A673 (cell line): Measurements from ENCODE around the gene LBHD2.
A peak's percentile ranks its signal among the peaks of the same experiment; 100 is the strongest.

Experiments used
- EZH2 ChIP-seq: fragments of 200-600 bp; sonication (generic); IDR thresholded peaks from 2 replicates; pipeline ENCODE4 v1.6.1; 2017; ENCODE audit warnings: borderline replicate concordance, low read depth, mild to moderate bottlenecking, mixed read lengths, antibody characterized with exemption, low read length; ENCODE audit not compliant: poor library complexity, severe bottlenecking
- TF ChIP-seq, protein P1 (sequence below): fragments of 300-800, 200-600 bp; sonication (generic); conservative IDR thresholded peaks from 2 replicates; pipeline ENCODE4 v1.5.1; 2017; ENCODE audit warnings: low read depth, mild to moderate bottlenecking, antibody characterized with exemption, low read length, moderate library complexity, mixed read lengths

DNA sequence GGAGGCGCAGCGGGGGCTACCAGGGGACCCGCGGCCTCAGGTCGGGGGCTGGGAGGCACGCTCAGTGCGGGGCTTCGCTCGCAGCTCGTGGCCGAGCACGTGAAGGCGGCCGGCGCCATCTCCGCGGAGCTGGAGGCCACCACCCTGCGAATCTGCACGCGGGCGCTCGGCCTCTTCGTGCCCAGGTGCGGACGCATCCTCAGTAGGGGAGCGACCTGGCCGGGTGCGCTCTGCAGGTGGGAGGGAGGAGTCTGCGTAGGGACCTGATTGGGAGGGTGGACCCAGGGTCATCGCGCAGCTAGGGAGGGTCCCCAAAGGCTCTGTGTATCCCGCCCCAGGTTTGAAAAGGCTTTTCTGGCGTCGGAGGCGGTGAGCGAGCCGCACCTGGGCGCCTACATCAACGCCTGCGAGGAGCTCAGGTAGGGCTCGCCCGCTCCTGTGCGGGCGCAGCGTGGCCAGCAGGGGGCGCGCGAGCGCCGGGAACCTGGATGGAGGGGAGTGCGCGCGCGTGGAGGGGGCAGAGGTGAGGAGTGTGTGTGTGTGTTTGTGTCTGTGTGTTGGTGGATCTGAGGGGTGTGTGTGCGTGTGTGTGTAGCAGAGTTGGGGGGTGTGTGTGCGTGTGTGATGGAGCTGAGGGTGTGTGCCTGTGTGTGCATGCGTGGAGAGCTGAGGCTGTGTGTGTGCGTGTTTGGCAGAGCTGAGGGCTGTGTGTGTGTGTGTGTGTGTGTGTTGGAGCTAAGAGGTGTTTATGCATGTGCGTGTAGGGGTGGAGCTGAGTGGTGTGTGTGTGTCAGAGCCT, 20.8 kb downstream of the LBHD2 start:
- TF ChIP-seq, protein P1, sequence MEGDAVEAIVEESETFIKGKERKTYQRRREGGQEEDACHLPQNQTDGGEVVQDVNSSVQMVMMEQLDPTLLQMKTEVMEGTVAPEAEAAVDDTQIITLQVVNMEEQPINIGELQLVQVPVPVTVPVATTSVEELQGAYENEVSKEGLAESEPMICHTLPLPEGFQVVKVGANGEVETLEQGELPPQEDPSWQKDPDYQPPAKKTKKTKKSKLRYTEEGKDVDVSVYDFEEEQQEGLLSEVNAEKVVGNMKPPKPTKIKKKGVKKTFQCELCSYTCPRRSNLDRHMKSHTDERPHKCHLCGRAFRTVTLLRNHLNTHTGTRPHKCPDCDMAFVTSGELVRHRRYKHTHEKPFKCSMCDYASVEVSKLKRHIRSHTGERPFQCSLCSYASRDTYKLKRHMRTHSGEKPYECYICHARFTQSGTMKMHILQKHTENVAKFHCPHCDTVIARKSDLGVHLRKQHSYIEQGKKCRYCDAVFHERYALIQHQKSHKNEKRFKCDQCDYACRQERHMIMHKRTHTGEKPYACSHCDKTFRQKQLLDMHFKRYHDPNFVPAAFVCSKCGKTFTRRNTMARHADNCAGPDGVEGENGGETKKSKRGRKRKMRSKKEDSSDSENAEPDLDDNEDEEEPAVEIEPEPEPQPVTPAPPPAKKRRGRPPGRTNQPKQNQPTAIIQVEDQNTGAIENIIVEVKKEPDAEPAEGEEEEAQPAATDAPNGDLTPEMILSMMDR: peak; percentile 100
- peak; percentile 63 for TF ChIP-seq EZH2
